Mesenchymal stem cell (in vitro differentiated cells and primary cell): ENCODE data around the gene TMEM272.

Experiments used
- DNase-seq: peaks from one replicate; pipeline ENCODE4 v3.0.0-alpha.2; 2013
- H2AFZ ChIP-seq: one replicate; pipeline ENCODE4 v1.6.1; 2013; ENCODE audit warnings: low read depth, mild to moderate bottlenecking, control low read depth, inconsistent platforms, low read length, moderate library complexity
- H2AK5ac ChIP-seq: 2 replicates; pipeline ENCODE4 v1.6.1; 2013; ENCODE audit warnings: low read length, moderate library complexity, mild to moderate bottlenecking, inconsistent platforms; ENCODE audit not compliant: severe bottlenecking
- H2BK120ac ChIP-seq: one replicate; pipeline ENCODE4 v1.6.1; 2013; ENCODE audit warnings: low read depth, mild to moderate bottlenecking, inconsistent platforms, low read length, moderate library complexity
- H2BK12ac ChIP-seq, 2 experiments: one replicate each; pipeline ENCODE4 v1.6.1; 2013; ENCODE audit warnings: inconsistent platforms in 2 of 2, low read length in 2 of 2, mild to moderate bottlenecking in 2 of 2, moderate library complexity in 2 of 2, control low read depth in 1 of 2
- H2BK15ac ChIP-seq: one replicate; pipeline ENCODE4 v1.6.1; 2013; ENCODE audit warnings: mild to moderate bottlenecking, low read depth, inconsistent platforms; ENCODE audit not compliant: poor library complexity, severe bottlenecking
- H2BK5ac ChIP-seq: 2 replicates; pipeline ENCODE4 v1.6.1; 2013; ENCODE audit warnings: low read depth, mild to moderate bottlenecking, low read length, control low read depth, inconsistent platforms; ENCODE audit not compliant: poor library complexity, severe bottlenecking
- H3K14ac ChIP-seq, 2 experiments: one replicate each; pipeline ENCODE4 v1.6.1; 2013; ENCODE audit warnings: inconsistent platforms in 2 of 2, low read length in 2 of 2, control low read depth in 1 of 2, mild to moderate bottlenecking in 1 of 2, moderate library complexity in 1 of 2
- H3K18ac ChIP-seq, 2 experiments: one replicate each; pipeline ENCODE4 v1.6.1; 2013; ENCODE audit warnings: inconsistent platforms in 2 of 2, low read length in 2 of 2, control low read depth in 1 of 2, low read depth in 1 of 2, mild to moderate bottlenecking in 1 of 2
- H3K23ac ChIP-seq, 2 experiments: one replicate each; pipeline ENCODE4 v1.6.1; 2013; ENCODE audit warnings: inconsistent platforms in 2 of 2, low read length in 2 of 2, mild to moderate bottlenecking in 2 of 2, moderate library complexity in 2 of 2, control low read depth in 1 of 2
- H3K27ac ChIP-seq: 2 replicates; pipeline ENCODE4 v1.5.1; 2013; ENCODE audit warnings: mild to moderate bottlenecking, moderate library complexity, low read length, control low read depth, inconsistent platforms; ENCODE audit not compliant: poor library complexity, severe bottlenecking
- H3K27me3 ChIP-seq, 2 experiments: 2 replicates each; pipeline versions ENCODE4 v1.6.1 to v1.7.0; 2013; ENCODE audit warnings: low read length in 2 of 2, mild to moderate bottlenecking in 2 of 2, moderate library complexity in 2 of 2, control low read depth in 1 of 2, inconsistent platforms in 1 of 2; ENCODE audit not compliant: control insufficient read depth in 1 of 2, insufficient read depth in 1 of 2
- H3K36me3 ChIP-seq, 2 experiments: 2 replicates each; pipeline versions ENCODE4 v1.6.1 to v1.7.0; 2013; ENCODE audit warnings: low read length in 2 of 2, control low read depth in 1 of 2, inconsistent platforms in 1 of 2, low read depth in 1 of 2, mild to moderate bottlenecking in 1 of 2; ENCODE audit not compliant: insufficient read depth in 2 of 2, control insufficient read depth in 1 of 2
- H3K4ac ChIP-seq, 2 experiments: one replicate each; pipeline ENCODE4 v1.6.1; 2013; ENCODE audit warnings: inconsistent platforms in 2 of 2, low read length in 2 of 2, mild to moderate bottlenecking in 2 of 2, moderate library complexity in 2 of 2, control low read depth in 1 of 2, low read depth in 1 of 2
- H3K4me1 ChIP-seq: 2 replicates; pipeline ENCODE4 v1.6.1; 2013; ENCODE audit warnings: low read depth, low read length, control low read depth; ENCODE audit not compliant: control insufficient read depth, insufficient read depth
- H3K4me2 ChIP-seq: 2 replicates; pipeline ENCODE4 v1.6.1; 2013; ENCODE audit warnings: low read length, mild to moderate bottlenecking, inconsistent platforms; ENCODE audit not compliant: poor library complexity, severe bottlenecking
- H3K4me3 ChIP-seq, 2 experiments: 2 replicates each; pipeline versions ENCODE4 v1.5.1 to v1.7.0; 2013; ENCODE audit warnings: low read length in 2 of 2, mild to moderate bottlenecking in 2 of 2, control low read depth in 1 of 2, low read depth in 1 of 2; ENCODE audit not compliant: insufficient read depth in 1 of 2
- H3K79me1 ChIP-seq: replicated peaks from 2 replicates; pipeline ENCODE4 v1.6.1; 2013; ENCODE audit warnings: mild to moderate bottlenecking, control low read depth, low read length, inconsistent platforms; ENCODE audit not compliant: poor library complexity, severe bottlenecking
- H3K9ac ChIP-seq: 2 replicates; pipeline ENCODE4 v1.7.0; 2013; ENCODE audit warnings: mild to moderate bottlenecking, low read length, moderate library complexity
- H3K9me3 ChIP-seq: 2 replicates; pipeline ENCODE4 v1.7.0; 2013; ENCODE audit warnings: mild to moderate bottlenecking, low read length; ENCODE audit not compliant: control insufficient read depth
- H4K8ac ChIP-seq: one replicate; pipeline ENCODE4 v1.6.1; 2013; ENCODE audit warnings: inconsistent platforms, mild to moderate bottlenecking, low read length, moderate library complexity
- H4K91ac ChIP-seq: one replicate; pipeline ENCODE4 v1.6.1; 2013; ENCODE audit warnings: mild to moderate bottlenecking, low read length, inconsistent platforms
- WGBS: methylation state at CpG from one replicate; pipeline ENCODE4 v1.1.7; 2013; ENCODE audit warnings: mixed read lengths; 5-methylcytosine and 5-hydroxymethylcytosine counted together

TMEM272 gene

GRCh38 chr13:51793570-51794271 is 51.3 kb downstream of the TMEM272 start:
- Histone ChIP-seq H3K4me1 (peaks cover 10% of the 10 kb centered on the region), H2BK120ac (peak overlapping the region; percentile 15), H4K91ac (no peak overlapping the region), H2AK5ac (peak overlapping the region; percentile 29), H3K27ac (peak overlapping the region; percentile 27), H2AFZ (no peak overlapping the region), H4K8ac (peak overlapping the region; percentile 61), H3K9ac (peak overlapping the region; percentile 4), H3K23ac (no peak overlapping the region), H3K18ac (peak overlapping the region in 1 of 2 experiments; percentile 30), H3K4ac (no peak overlapping the region), H2BK15ac (no peak overlapping the region), H3K27me3 (no peaks in the 10 kb centered on the region), H2BK5ac (no peak overlapping the region), H3K9me3 (no peaks in the 10 kb centered on the region), H3K79me1 (no peaks in the 10 kb centered on the region), H3K36me3 (peaks cover under 1 to 2% of the 10 kb centered on the region in 2 experiments), H3K4me2 (no peak overlapping the region), H2BK12ac (peak overlapping the region; percentile 44 to 70), H3K4me3 (no peak overlapping the region), H3K14ac (no peak overlapping the region)
- peak; percentile 85 for DNase-seq
- 68% methylated on average over 5 of the region's 6 CpGs for WGBS

- Histone ChIP-seq H3K27ac (no peak overlapping the region), H3K23ac (no peak overlapping the region), H3K14ac (no peak overlapping the region), H3K4me2 (no peak overlapping the region), H3K4ac (no peak overlapping the region), H3K9me3 (no peaks in the 10 kb centered on the region), H2BK12ac (no peak overlapping the region), H4K8ac (no peak overlapping the region), H2BK15ac (no peak overlapping the region), H3K4me3 (peak overlapping the region in 1 of 2 experiments; percentile 39), H4K91ac (no peak overlapping the region), H3K36me3 (no peaks in the 10 kb centered on the region), H3K9ac (peak overlapping the region; percentile 28), H3K27me3 (no peaks in the 10 kb centered on the region), H2BK120ac (no peak overlapping the region), H2AK5ac (no peak overlapping the region), H2AFZ (no peak overlapping the region), H3K79me1 (no peaks in the 10 kb centered on the region), H3K4me1 (peaks cover 1% of the 10 kb centered on the region), H2BK5ac (no peak overlapping the region), H3K18ac (no peak overlapping the region)
- DNase-seq: no peak
- 84% methylated on average over 7 of the region's 10 CpGs for WGBS
These were observed 58.3 kb downstream of the TMEM272 start for GRCh38 chr13:51786425-51787265.

GRCh38 chr13:51785712-51786424 is 59.1 kb downstream of the TMEM272 start:
- Histone ChIP-seq H3K14ac (no peak overlapping the region), H3K9ac (peak overlapping the region; percentile 28), H2AK5ac (no peak overlapping the region), H3K36me3 (no peaks in the 10 kb centered on the region), H3K4me3 (peak overlapping the region in 1 of 2 experiments; percentile 39), H3K4me2 (no peak overlapping the region), H2BK5ac (no peak overlapping the region), H3K4me1 (peaks cover 1% of the 10 kb centered on the region), H3K27ac (no peak overlapping the region), H4K8ac (no peak overlapping the region), H3K4ac (no peak overlapping the region), H4K91ac (no peak overlapping the region), H3K9me3 (no peaks in the 10 kb centered on the region), H2BK15ac (no peak overlapping the region), H2AFZ (no peak overlapping the region), H3K79me1 (no peaks in the 10 kb centered on the region), H3K23ac (no peak overlapping the region), H3K27me3 (no peaks in the 10 kb centered on the region), H3K18ac (no peak overlapping the region), H2BK12ac (no peak overlapping the region), H2BK120ac (no peak overlapping the region)
- WGBS: 76% methylated on average over 12 of the region's 12 CpGs
- peak; percentile 62 for DNase-seq

GRCh38 chr13:51784097-51784496 is 60.9 kb downstream of the TMEM272 start:
- Histone ChIP-seq H3K4ac (no peak overlapping the region), H3K14ac (no peak overlapping the region), H3K27me3 (no peaks in the 10 kb centered on the region), H2BK120ac (no peak overlapping the region), H3K9me3 (no peaks in the 10 kb centered on the region), H3K23ac (no peak overlapping the region), H3K9ac (no peak overlapping the region), H2BK12ac (no peak overlapping the region), H3K27ac (no peak overlapping the region), H3K4me2 (no peak overlapping the region), H2BK15ac (no peak overlapping the region), H4K91ac (no peak overlapping the region), H3K4me1 (peaks cover 1% of the 10 kb centered on the region), H2AFZ (no peak overlapping the region), H3K79me1 (no peaks in the 10 kb centered on the region), H3K36me3 (no peaks in the 10 kb centered on the region), H3K4me3 (no peak overlapping the region), H3K18ac (no peak overlapping the region), H2AK5ac (no peak overlapping the region), H4K8ac (no peak overlapping the region), H2BK5ac (no peak overlapping the region)
- DNase-seq: no peak
- WGBS: 96% methylated on average over 1 of the region's 1 CpG
